OCI-LY1 (cell line): ENCODE results near the gene CNGA1.

Experiments
- H2AFZ ChIP-seq: fragments of 200-600 bp; sonication (generic), shearing (Covaris generic); 2 replicates; pipeline ENCODE4 v1.6.0; 2014; ENCODE audit warnings: antibody characterized with exemption, mild to moderate bottlenecking, low read length
- H3F3A ChIP-seq: fragments of 200-600 bp; sonication (generic), shearing (Covaris generic); 2 replicates; pipeline ENCODE4 v1.6.0; 2014; ENCODE audit warnings: mild to moderate bottlenecking, antibody characterized with exemption, low read length, moderate library complexity; ENCODE audit not compliant: insufficient read depth
- H3K27ac ChIP-seq: fragments of 200-600 bp; sonication (generic); 2 replicates; pipeline ENCODE4 v1.5.1; 2014; ENCODE audit warnings: low read length, mixed run types, mild to moderate bottlenecking, low read depth; ENCODE audit not compliant: poor library complexity, severe bottlenecking
- H3K27me3 ChIP-seq: fragments of 200-600 bp; sonication (generic); 2 replicates; pipeline ENCODE4 v1.6.0; 2014; ENCODE audit warnings: antibody characterized with exemption, mild to moderate bottlenecking, low read length, moderate library complexity; ENCODE audit not compliant: insufficient read depth
- H3K36me3 ChIP-seq: fragments of 200-600 bp; sonication (generic); 2 replicates; pipeline ENCODE4 v1.6.1; 2014; ENCODE audit warnings: mild to moderate bottlenecking, antibody characterized with exemption, low read length, moderate library complexity, mixed read lengths; ENCODE audit not compliant: insufficient read depth
- H3K4me1 ChIP-seq: fragments of 200-600 bp; sonication (generic); 2 replicates; pipeline ENCODE4 v1.5.1; 2014; ENCODE audit warnings: mild to moderate bottlenecking, low read length, moderate library complexity; ENCODE audit not compliant: insufficient read depth, severe bottlenecking
- H3K4me2 ChIP-seq: fragments of 200-600 bp; sonication (generic), shearing (Covaris generic); 2 replicates; pipeline ENCODE4 v1.6.1; 2014; ENCODE audit warnings: low read length
- H3K4me3 ChIP-seq: fragments of 200-600 bp; sonication (generic); 2 replicates; pipeline ENCODE4 v1.5.1; 2014; ENCODE audit warnings: low read length, low read depth, mild to moderate bottlenecking, mixed read lengths; ENCODE audit not compliant: poor library complexity, severe bottlenecking
- H3K79me2 ChIP-seq: fragments of 200-600 bp; shearing (Covaris generic); 2 replicates; pipeline ENCODE4 v1.6.1; 2016; ENCODE audit warnings: mixed run types, low read length, mixed read lengths; ENCODE audit not compliant: insufficient read depth
- H3K9ac ChIP-seq: fragments of 200-600 bp; sonication (generic), shearing (Covaris generic); 2 replicates; pipeline ENCODE4 v1.6.1; 2014; ENCODE audit warnings: mild to moderate bottlenecking, low read length, mixed read lengths
- H3K9me2 ChIP-seq: fragments of 200-600 bp; sonication (generic), shearing (Covaris generic); 2 replicates; pipeline ENCODE4 v1.6.1; 2014; ENCODE audit warnings: low read depth, mild to moderate bottlenecking, low read length, mixed read lengths
- H3K9me3 ChIP-seq: fragments of 200-600 bp; shearing (Covaris generic); 2 replicates; pipeline ENCODE4 v1.6.1; 2014; ENCODE audit warnings: low read length, mixed read lengths
- H4K20me1 ChIP-seq: fragments of 200-600 bp; sonication (generic), shearing (Covaris generic); 2 replicates; pipeline ENCODE4 v1.6.0; 2016; ENCODE audit warnings: mild to moderate bottlenecking, low read length; ENCODE audit not compliant: insufficient read depth
- CTCF ChIP-seq: fragments of 200-600 bp; sonication (generic), shearing (Covaris generic); IDR thresholded peaks from 2 replicates; pipeline ENCODE4 v1.5.1; 2017; ENCODE audit warnings: mild to moderate bottlenecking, antibody characterized with exemption, low read length, moderate library complexity, mixed read lengths
- EZH2 ChIP-seq: fragments of 200-600 bp; sonication (generic), shearing (Covaris generic); IDR thresholded peaks from 2 replicates; pipeline ENCODE4 v1.8.0; 2017; ENCODE audit warnings: borderline replicate concordance, mixed run types, mild to moderate bottlenecking, antibody characterized with exemption, low read length, moderate library complexity, mixed read lengths

CNGA1 gene

GRCh38 chr4:48041535-48042137, 25.2 kb upstream of the CNGA1 start:
- no peak overlapping the region for H3K9ac ChIP-seq
- TF ChIP-seq EZH2 (no peak), CTCF (no peak)
- H3K4me2 ChIP-seq: no peak overlapping the region
- peaks cover 40% of the 10 kb centered on the region for H3K4me1 ChIP-seq
- no peak overlapping the region for H3K27ac ChIP-seq
- no peaks in the 10 kb centered on the region for H4K20me1 ChIP-seq
- H3F3A ChIP-seq: no peaks in the 10 kb centered on the region
- H3K9me3 ChIP-seq: no peaks in the 10 kb centered on the region
- H3K27me3 ChIP-seq: no peaks in the 10 kb centered on the region
- H2AFZ ChIP-seq: no peak overlapping the region
- H3K79me2 ChIP-seq: no peaks in the 10 kb centered on the region
- H3K4me3 ChIP-seq: no peak overlapping the region
- H3K36me3 ChIP-seq: no peaks in the 10 kb centered on the region
- H3K9me2 ChIP-seq: no peaks in the 10 kb centered on the region

GRCh38 chr4:48039561-48039960, 23.1 kb upstream of the CNGA1 start:
- peaks cover 30% of the 10 kb centered on the region for H3K4me1 ChIP-seq
- TF ChIP-seq CTCF (no peak), EZH2 (no peak)
- 0 out of 2 replicates have a peak, but pooled peaks cover 3% of the 10 kb centered on the region for H3F3A ChIP-seq
- H3K4me3 ChIP-seq: no peak overlapping the region
- H2AFZ ChIP-seq: no peak overlapping the region
- no peak overlapping the region for H3K9ac ChIP-seq
- no peak overlapping the region for H3K4me2 ChIP-seq
- no peaks in the 10 kb centered on the region for H3K9me2 ChIP-seq
- H3K27ac ChIP-seq: no peak overlapping the region
- H3K27me3 ChIP-seq: no peaks in the 10 kb centered on the region
- H4K20me1 ChIP-seq: no peaks in the 10 kb centered on the region
- no peaks in the 10 kb centered on the region for H3K79me2 ChIP-seq
- no peaks in the 10 kb centered on the region for H3K36me3 ChIP-seq
- no peaks in the 10 kb centered on the region for H3K9me3 ChIP-seq

DNA sequence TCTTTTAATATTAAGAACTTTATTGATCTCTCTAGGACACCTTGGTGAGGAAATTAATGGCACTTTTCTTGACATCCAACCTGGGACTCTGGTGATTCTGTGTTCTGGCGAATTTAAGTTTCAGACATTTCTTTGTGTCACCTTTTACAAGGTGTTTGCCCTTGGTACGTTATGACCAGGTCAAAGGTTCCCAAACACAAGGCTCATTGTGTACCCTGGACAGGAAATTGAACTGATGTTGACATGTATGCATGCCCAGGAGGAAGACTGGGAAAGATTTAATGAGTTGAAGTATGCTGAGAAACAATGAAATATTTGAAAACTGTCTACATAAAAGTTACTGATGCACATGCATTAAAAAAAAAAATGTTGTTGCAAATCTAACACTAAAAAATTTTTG, 22.2 kb upstream of the CNGA1 start:
- no peaks in the 10 kb centered on the region for H4K20me1 ChIP-seq
- no peaks in the 10 kb centered on the region for H3K27me3 ChIP-seq
- H3K36me3 ChIP-seq: no peaks in the 10 kb centered on the region
- no peaks in the 10 kb centered on the region for H3K9me3 ChIP-seq
- H3F3A ChIP-seq: 0 out of 2 replicates have a peak, but pooled peaks cover 3% of the 10 kb centered on the region
- peaks cover 25% of the 10 kb centered on the region for H3K4me1 ChIP-seq
- no peaks in the 10 kb centered on the region for H3K9me2 ChIP-seq
- H3K4me2 ChIP-seq: no peak overlapping the region
- H3K4me3 ChIP-seq: no peak overlapping the region
- H3K79me2 ChIP-seq: no peaks in the 10 kb centered on the region
- H3K27ac ChIP-seq: no peak overlapping the region
- TF ChIP-seq CTCF: no peak
- no peak for TF ChIP-seq EZH2
- H2AFZ ChIP-seq: no peak overlapping the region
- H3K9ac ChIP-seq: no peak overlapping the region
